Gastrocnemius medialis (tissue), 4 donors: ENCODE results near the gene TMTC2.

Experiments used
- CTCF ChIP-seq, 5 experiments: fragments of 450-650 bp in 3 of 5; fragments of 200-600 bp in 2 of 5; sonication (generic) in 2 of 5; IDR thresholded peaks in 4 of 5; conservative IDR thresholded peaks in 1 of 5; 1 replicate in 4 of 5; 2 replicates in 1 of 5; pipeline ENCODE4 v1.5.1; 2016 to 2019; ENCODE audit warnings: antibody characterized with exemption in 5 of 5, mild to moderate bottlenecking in 3 of 5, moderate library complexity in 3 of 5
- POLR2A ChIP-seq, 2 donors: fragments of 450-650 bp; IDR thresholded peaks; one replicate each; pipeline ENCODE4 v1.6.1; 2017; ENCODE audit warnings: antibody characterized with exemption in 2 of 2, mild to moderate bottlenecking in 2 of 2, moderate library complexity in 2 of 2

GRCh38 chr12:82682326-82682725 is 4.4 kb upstream of the TMTC2 start:
- no peak for TF ChIP-seq CTCF (IDR thresholded peaks at IDR 0.05 in 4 of 5, conservative IDR thresholded peaks at IDR 0.05 in 1 of 5)
- no peak for TF ChIP-seq POLR2A (IDR thresholded peaks at IDR 0.05)
